Neuron (in vitro differentiated cells): ENCODE data around the gene ADTRP.

Experiments
- H2AFZ ChIP-seq: one replicate; pipeline ENCODE4 v1.6.1; 2013; ENCODE audit warnings: low read depth, mild to moderate bottlenecking, inconsistent platforms, low read length, moderate library complexity
- H3K27me3 ChIP-seq: one replicate; pipeline ENCODE4 v1.6.1; 2013; ENCODE audit warnings: low read length; ENCODE audit not compliant: insufficient read depth
- H3K36me3 ChIP-seq: one replicate; pipeline ENCODE4 v1.6.1; 2013; ENCODE audit warnings: low read length; ENCODE audit not compliant: insufficient read depth
- H3K4me1 ChIP-seq: one replicate; pipeline ENCODE4 v1.6.1; 2013; ENCODE audit warnings: low read length; ENCODE audit not compliant: insufficient read depth
- H3K4me3 ChIP-seq: 2 replicates; pipeline ENCODE4 v1.5.1; 2013; ENCODE audit warnings: mild to moderate bottlenecking, low read length, moderate library complexity
- H3K9me3 ChIP-seq: one replicate; pipeline ENCODE4 v1.6.1; 2013; ENCODE audit warnings: low read length

Gene ADTRP

GRCh38 chr6:11767978-11768756, 10.4 kb downstream of the ADTRP start:
- H3K9me3 ChIP-seq, result no peaks in the 10 kb centered on the region
- H3K4me3 ChIP-seq, result no peak overlapping the region
- no peaks in the 10 kb centered on the region for H3K4me1 ChIP-seq
- H2AFZ ChIP-seq, result no peak overlapping the region
- no peaks in the 10 kb centered on the region for H3K27me3 ChIP-seq
- no peaks in the 10 kb centered on the region for H3K36me3 ChIP-seq

- no peak overlapping the region for H2AFZ ChIP-seq
- no peaks in the 10 kb centered on the region for H3K36me3 ChIP-seq
- no peaks in the 10 kb centered on the region for H3K27me3 ChIP-seq
- H3K4me3 ChIP-seq, result no peak overlapping the region
- no peaks in the 10 kb centered on the region for H3K4me1 ChIP-seq
- H3K9me3 ChIP-seq, result no peaks in the 10 kb centered on the region
Observed at GRCh38 chr6:11767458-11767857, 11.1 kb downstream of the ADTRP start.

- Histone ChIP-seq H3K9me3 (no peaks in the 10 kb centered on the region), H2AFZ (no peak overlapping the region), H3K4me3 (no peak overlapping the region), H3K4me1 (no peaks in the 10 kb centered on the region), H3K27me3 (no peaks in the 10 kb centered on the region), H3K36me3 (no peaks in the 10 kb centered on the region)
Observed at GRCh38 chr6:11766589-11767450, 11.8 kb downstream of the ADTRP start.

GRCh38 chr6:11766043-11766442, 12.6 kb downstream of the ADTRP start:
- Histone ChIP-seq H2AFZ (no peak overlapping the region), H3K27me3 (no peaks in the 10 kb centered on the region), H3K4me3 (no peak overlapping the region), H3K4me1 (no peaks in the 10 kb centered on the region), H3K9me3 (no peaks in the 10 kb centered on the region), H3K36me3 (no peaks in the 10 kb centered on the region)

- no peaks in the 10 kb centered on the region for H3K9me3 ChIP-seq
- H3K4me3 ChIP-seq, result no peak overlapping the region
- H2AFZ ChIP-seq, result no peak overlapping the region
- H3K36me3 ChIP-seq, result no peaks in the 10 kb centered on the region
- H3K27me3 ChIP-seq, result no peaks in the 10 kb centered on the region
- no peaks in the 10 kb centered on the region for H3K4me1 ChIP-seq
Observed at GRCh38 chr6:11764250-11764604, 14.4 kb downstream of the ADTRP start.

- H3K4me1 ChIP-seq, result no peaks in the 10 kb centered on the region
- no peaks in the 10 kb centered on the region for H3K27me3 ChIP-seq
- H2AFZ ChIP-seq, result no peak overlapping the region
- H3K36me3 ChIP-seq, result no peaks in the 10 kb centered on the region
- H3K4me3 ChIP-seq, result no peak overlapping the region
- H3K9me3 ChIP-seq, result no peaks in the 10 kb centered on the region
Observed at GRCh38 chr6:11763460-11764249, 14.9 kb downstream of the ADTRP start.

GRCh38 chr6:11762794-11763459, 15.7 kb downstream of the ADTRP start:
- Histone ChIP-seq H2AFZ (no peak overlapping the region), H3K27me3 (no peaks in the 10 kb centered on the region), H3K4me3 (no peak overlapping the region), H3K4me1 (no peaks in the 10 kb centered on the region), H3K36me3 (no peaks in the 10 kb centered on the region), H3K9me3 (no peaks in the 10 kb centered on the region)

GRCh38 chr6:11761744-11762620, 16.6 kb downstream of the ADTRP start:
- no peaks in the 10 kb centered on the region for H3K9me3 ChIP-seq
- H3K27me3 ChIP-seq, result no peaks in the 10 kb centered on the region
- no peaks in the 10 kb centered on the region for H3K36me3 ChIP-seq
- no peaks in the 10 kb centered on the region for H3K4me1 ChIP-seq
- H2AFZ ChIP-seq, result no peak overlapping the region
- no peak overlapping the region for H3K4me3 ChIP-seq

- Histone ChIP-seq H3K4me1 (no peaks in the 10 kb centered on the region), H3K27me3 (no peaks in the 10 kb centered on the region), H3K36me3 (no peaks in the 10 kb centered on the region)
Observed at GRCh38 chr6:11760015-11760473, 18.6 kb downstream of the ADTRP start.

GRCh38 chr6:11758878-11759277, 19.7 kb downstream of the ADTRP start:
- no peaks in the 10 kb centered on the region for H3K9me3 ChIP-seq
- no peaks in the 10 kb centered on the region for H3K36me3 ChIP-seq

More at GRCh38 chr6:11760015-11760473, 18.6 kb downstream of the ADTRP start:
- Histone ChIP-seq H3K4me3 (no peak overlapping the region), H3K9me3 (no peaks in the 10 kb centered on the region), H2AFZ (no peak overlapping the region)

GRCh38 chr6:11756726-11757125, 21.9 kb downstream of the ADTRP start:
- Histone ChIP-seq H3K36me3 (no peaks in the 10 kb centered on the region), H3K4me1 (no peaks in the 10 kb centered on the region), H2AFZ (no peak overlapping the region), H3K4me3 (no peak overlapping the region), H3K27me3 (no peaks in the 10 kb centered on the region), H3K9me3 (no peaks in the 10 kb centered on the region)

More at GRCh38 chr6:11758878-11759277, 19.7 kb downstream of the ADTRP start:
- Histone ChIP-seq H3K4me1 (no peaks in the 10 kb centered on the region), H3K4me3 (no peak overlapping the region), H2AFZ (no peak overlapping the region), H3K27me3 (no peaks in the 10 kb centered on the region)

- no peaks in the 10 kb centered on the region for H3K27me3 ChIP-seq
- H3K36me3 ChIP-seq, result no peaks in the 10 kb centered on the region
- no peaks in the 10 kb centered on the region for H3K4me1 ChIP-seq
- no peak overlapping the region for H2AFZ ChIP-seq
- H3K4me3 ChIP-seq, result no peak overlapping the region
- no peaks in the 10 kb centered on the region for H3K9me3 ChIP-seq
Observed at GRCh38 chr6:11756292-11756691, 22.3 kb downstream of the ADTRP start.
